SK-N-SH (cell line): Measurements from ENCODE around the gene SFPQ.
A peak's percentile ranks its signal among the peaks of the same experiment; 100 is the strongest.

Experiments
- ELF1 ChIP-seq: IDR thresholded peaks from 2 replicates; pipeline ENCODE4 v1.4.0; 2012
- JUND ChIP-seq: IDR thresholded peaks from 2 replicates; pipeline ENCODE4 v1.4.0; 2012
- POLR2AphosphoS5 ChIP-seq: IDR thresholded peaks from 2 replicates; pipeline ENCODE4 v1.6.1; 2012; ENCODE audit warnings: low read depth, low read length
- SIN3A ChIP-seq: IDR thresholded peaks from 2 replicates; pipeline ENCODE4 v1.6.1; 2012; ENCODE audit warnings: low read depth, mild to moderate bottlenecking, low read length, moderate library complexity, borderline replicate concordance
- SMC3 ChIP-seq: IDR thresholded peaks from 2 replicates; pipeline ENCODE4 v1.6.1; 2012; ENCODE audit warnings: low read depth, low read length, improper control_type of control experiment
- TF ChIP-seq, protein P1 (sequence below): fragments of 200-600 bp; sonication (generic); IDR thresholded peaks from 2 replicates; pipeline ENCODE4 v1.6.1; 2017; ENCODE audit warnings: antibody characterized with exemption, mild to moderate bottlenecking, moderate library complexity
- TF ChIP-seq, protein P2 (sequence below): IDR thresholded peaks from 2 replicates; pipeline ENCODE4 v1.6.1; 2012; ENCODE audit warnings: mild to moderate bottlenecking, low read depth, low read length, moderate library complexity

DNA sequence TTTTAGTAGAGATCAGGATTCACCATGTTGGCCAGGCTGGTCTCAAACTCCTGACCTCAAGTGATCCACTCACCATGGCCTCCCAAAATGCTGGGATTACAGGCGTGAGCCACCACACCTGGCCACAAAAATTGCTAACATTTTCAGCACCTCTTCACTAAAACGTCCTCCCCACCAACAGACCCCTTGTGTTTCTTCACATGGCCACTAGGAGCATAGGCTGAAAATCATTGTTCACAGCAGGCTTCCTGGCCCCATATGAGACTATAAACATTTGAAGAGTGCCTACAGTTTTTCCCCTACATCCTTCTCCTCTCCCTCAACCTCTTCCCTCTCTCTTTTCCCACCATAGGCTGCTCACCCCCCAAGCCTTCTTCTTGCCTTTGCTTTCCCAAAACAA, 28.0 kb upstream of the SFPQ start:
- TF ChIP-seq SIN3A, result no peak
- no peak for TF ChIP-seq JUND
- TF ChIP-seq, protein P1, sequence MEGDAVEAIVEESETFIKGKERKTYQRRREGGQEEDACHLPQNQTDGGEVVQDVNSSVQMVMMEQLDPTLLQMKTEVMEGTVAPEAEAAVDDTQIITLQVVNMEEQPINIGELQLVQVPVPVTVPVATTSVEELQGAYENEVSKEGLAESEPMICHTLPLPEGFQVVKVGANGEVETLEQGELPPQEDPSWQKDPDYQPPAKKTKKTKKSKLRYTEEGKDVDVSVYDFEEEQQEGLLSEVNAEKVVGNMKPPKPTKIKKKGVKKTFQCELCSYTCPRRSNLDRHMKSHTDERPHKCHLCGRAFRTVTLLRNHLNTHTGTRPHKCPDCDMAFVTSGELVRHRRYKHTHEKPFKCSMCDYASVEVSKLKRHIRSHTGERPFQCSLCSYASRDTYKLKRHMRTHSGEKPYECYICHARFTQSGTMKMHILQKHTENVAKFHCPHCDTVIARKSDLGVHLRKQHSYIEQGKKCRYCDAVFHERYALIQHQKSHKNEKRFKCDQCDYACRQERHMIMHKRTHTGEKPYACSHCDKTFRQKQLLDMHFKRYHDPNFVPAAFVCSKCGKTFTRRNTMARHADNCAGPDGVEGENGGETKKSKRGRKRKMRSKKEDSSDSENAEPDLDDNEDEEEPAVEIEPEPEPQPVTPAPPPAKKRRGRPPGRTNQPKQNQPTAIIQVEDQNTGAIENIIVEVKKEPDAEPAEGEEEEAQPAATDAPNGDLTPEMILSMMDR, result peak; percentile 54
- no peak for TF ChIP-seq ELF1
- TF ChIP-seq, protein P2, sequence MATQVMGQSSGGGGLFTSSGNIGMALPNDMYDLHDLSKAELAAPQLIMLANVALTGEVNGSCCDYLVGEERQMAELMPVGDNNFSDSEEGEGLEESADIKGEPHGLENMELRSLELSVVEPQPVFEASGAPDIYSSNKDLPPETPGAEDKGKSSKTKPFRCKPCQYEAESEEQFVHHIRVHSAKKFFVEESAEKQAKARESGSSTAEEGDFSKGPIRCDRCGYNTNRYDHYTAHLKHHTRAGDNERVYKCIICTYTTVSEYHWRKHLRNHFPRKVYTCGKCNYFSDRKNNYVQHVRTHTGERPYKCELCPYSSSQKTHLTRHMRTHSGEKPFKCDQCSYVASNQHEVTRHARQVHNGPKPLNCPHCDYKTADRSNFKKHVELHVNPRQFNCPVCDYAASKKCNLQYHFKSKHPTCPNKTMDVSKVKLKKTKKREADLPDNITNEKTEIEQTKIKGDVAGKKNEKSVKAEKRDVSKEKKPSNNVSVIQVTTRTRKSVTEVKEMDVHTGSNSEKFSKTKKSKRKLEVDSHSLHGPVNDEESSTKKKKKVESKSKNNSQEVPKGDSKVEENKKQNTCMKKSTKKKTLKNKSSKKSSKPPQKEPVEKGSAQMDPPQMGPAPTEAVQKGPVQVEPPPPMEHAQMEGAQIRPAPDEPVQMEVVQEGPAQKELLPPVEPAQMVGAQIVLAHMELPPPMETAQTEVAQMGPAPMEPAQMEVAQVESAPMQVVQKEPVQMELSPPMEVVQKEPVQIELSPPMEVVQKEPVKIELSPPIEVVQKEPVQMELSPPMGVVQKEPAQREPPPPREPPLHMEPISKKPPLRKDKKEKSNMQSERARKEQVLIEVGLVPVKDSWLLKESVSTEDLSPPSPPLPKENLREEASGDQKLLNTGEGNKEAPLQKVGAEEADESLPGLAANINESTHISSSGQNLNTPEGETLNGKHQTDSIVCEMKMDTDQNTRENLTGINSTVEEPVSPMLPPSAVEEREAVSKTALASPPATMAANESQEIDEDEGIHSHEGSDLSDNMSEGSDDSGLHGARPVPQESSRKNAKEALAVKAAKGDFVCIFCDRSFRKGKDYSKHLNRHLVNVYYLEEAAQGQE, result no peak
- TF ChIP-seq POLR2AphosphoS5, result no peak
- no peak for TF ChIP-seq SMC3
